Muscle layer of colon (tissue), 2 donors: ENCODE measurements around the gene ZNRF3.
"Not testable (repeated sequence)": the region's sequence is repeated elsewhere in the genome, so short reads cannot be mapped to it uniquely, and the experiment has no call there.

Source experiments
- H3K27ac ChIP-seq: one replicate; pipeline ENCODE4 v1.7.0; 2013; ENCODE audit warnings: low read depth, mild to moderate bottlenecking, low read length, moderate library complexity
- H3K27me3 ChIP-seq, 2 donors: one replicate each; pipeline ENCODE4 v1.7.0; 2013; ENCODE audit warnings: low read length in 2 of 2, mild to moderate bottlenecking in 2 of 2; ENCODE audit not compliant: insufficient read depth in 2 of 2, control insufficient read depth in 1 of 2
- H3K36me3 ChIP-seq: one replicate; pipeline ENCODE4 v1.7.0; 2013; ENCODE audit warnings: mild to moderate bottlenecking, low read length; ENCODE audit not compliant: insufficient read depth
- H3K4me1 ChIP-seq: one replicate; pipeline ENCODE4 v1.7.0; 2013; ENCODE audit warnings: mild to moderate bottlenecking, low read length; ENCODE audit not compliant: insufficient read depth
- H3K4me3 ChIP-seq, 2 donors: one replicate each; pipeline ENCODE4 v1.7.0; 2013; ENCODE audit warnings: low read length in 2 of 2, low read depth in 1 of 2, mild to moderate bottlenecking in 1 of 2, moderate library complexity in 1 of 2
- H3K9ac ChIP-seq: one replicate; pipeline ENCODE4 v1.7.0; 2013; ENCODE audit warnings: low read length
- H3K9me3 ChIP-seq: one replicate; pipeline ENCODE4 v1.7.0; 2013; ENCODE audit warnings: mild to moderate bottlenecking, low read length
- donor health status: abdominal sarcoma.
- donor health status: Adenocarcinoma of cecum.

The ZNRF3 gene

GRCh38 chr22:28885939-28886338 is 2.6 kb downstream of the ZNRF3 start:
- Histone ChIP-seq H3K9me3 (no peaks in the 10 kb centered on the region), H3K27ac (no peak overlapping the region), H3K9ac (no peak overlapping the region), H3K36me3 (no peaks in the 10 kb centered on the region), H3K4me3 (no peak overlapping the region), H3K4me1 (peaks cover 36% of the 10 kb centered on the region), H3K27me3 (no peaks in the 10 kb centered on the region)

GRCh38 chr22:28886679-28887078 is 3.3 kb downstream of the ZNRF3 start:
- not testable (repeated sequence) for H3K4me3 ChIP-seq
- peaks cover 41% of the 10 kb centered on the region for H3K4me1 ChIP-seq

GRCh38 chr22:28887725-28888459 is 4.5 kb downstream of the ZNRF3 start:
- Histone ChIP-seq H3K4me3 (no peak overlapping the region), H3K9me3 (no peaks in the 10 kb centered on the region), H3K27me3 (no peaks in the 10 kb centered on the region), H3K9ac (no peak overlapping the region), H3K27ac (no peak overlapping the region), H3K36me3 (no peaks in the 10 kb centered on the region), H3K4me1 (peaks cover 40% of the 10 kb centered on the region)

More at GRCh38 chr22:28886679-28887078, 3.3 kb downstream of the ZNRF3 start:
- H3K36me3 ChIP-seq, H3K9ac ChIP-seq, H3K27ac ChIP-seq, H3K9me3 ChIP-seq, H3K27me3 ChIP-seq: not testable (repeated sequence)

GRCh38 chr22:28889478-28890024 is 6.2 kb downstream of the ZNRF3 start:
- H3K36me3 ChIP-seq: no peaks in the 10 kb centered on the region
- no peak overlapping the region for H3K9ac ChIP-seq
- peaks cover 38% of the 10 kb centered on the region for H3K4me1 ChIP-seq
- no peaks in the 10 kb centered on the region for H3K27me3 ChIP-seq
- no peak overlapping the region for H3K4me3 ChIP-seq
- no peaks in the 10 kb centered on the region for H3K9me3 ChIP-seq
- no peak overlapping the region for H3K27ac ChIP-seq

GRCh38 chr22:28891156-28891733 is 7.9 kb downstream of the ZNRF3 start:
- Histone ChIP-seq H3K27me3 (no peaks in the 10 kb centered on the region), H3K36me3 (no peaks in the 10 kb centered on the region), H3K4me3 (no peak overlapping the region), H3K9me3 (no peaks in the 10 kb centered on the region), H3K9ac (no peak overlapping the region), H3K27ac (no peak overlapping the region), H3K4me1 (peaks cover 23% of the 10 kb centered on the region)

- Histone ChIP-seq H3K4me3 (no peak overlapping the region), H3K27ac (no peak overlapping the region), H3K27me3 (no peaks in the 10 kb centered on the region), H3K9me3 (no peaks in the 10 kb centered on the region), H3K36me3 (no peaks in the 10 kb centered on the region), H3K9ac (no peak overlapping the region), H3K4me1 (peaks cover 21% of the 10 kb centered on the region)
Measured at GRCh38 chr22:28892175-28892731, 8.9 kb downstream of the ZNRF3 start.

- no peak overlapping the region for H3K9ac ChIP-seq
- peaks cover 13% of the 10 kb centered on the region for H3K4me1 ChIP-seq
- no peak overlapping the region for H3K27ac ChIP-seq
- no peaks in the 10 kb centered on the region for H3K27me3 ChIP-seq
- no peaks in the 10 kb centered on the region for H3K36me3 ChIP-seq
- H3K9me3 ChIP-seq: no peaks in the 10 kb centered on the region
- no peak overlapping the region for H3K4me3 ChIP-seq
Measured at GRCh38 chr22:28893810-28894209, 10.4 kb downstream of the ZNRF3 start.

- Histone ChIP-seq H3K9me3 (no peaks in the 10 kb centered on the region), H3K27me3 (no peaks in the 10 kb centered on the region), H3K36me3 (no peaks in the 10 kb centered on the region), H3K4me1 (peaks cover 13% of the 10 kb centered on the region), H3K27ac (no peak overlapping the region), H3K9ac (no peak overlapping the region), H3K4me3 (no peak overlapping the region)
Measured at GRCh38 chr22:28894334-28894733, 11.0 kb downstream of the ZNRF3 start.

GRCh38 chr22:28894807-28895206 is 11.4 kb downstream of the ZNRF3 start:
- Histone ChIP-seq H3K27ac (no peak overlapping the region), H3K27me3 (no peaks in the 10 kb centered on the region), H3K4me3 (no peak overlapping the region), H3K36me3 (no peaks in the 10 kb centered on the region), H3K4me1 (peaks cover 14% of the 10 kb centered on the region), H3K9ac (no peak overlapping the region), H3K9me3 (no peaks in the 10 kb centered on the region)

- peaks cover 18% of the 10 kb centered on the region for H3K4me1 ChIP-seq
- H3K36me3 ChIP-seq: no peaks in the 10 kb centered on the region
Measured at GRCh38 chr22:28896611-28897010, 13.2 kb downstream of the ZNRF3 start.

GRCh38 chr22:28898233-28898629 is 14.9 kb downstream of the ZNRF3 start:
- Histone ChIP-seq H3K27ac (no peak overlapping the region), H3K9ac (no peak overlapping the region), H3K36me3 (no peaks in the 10 kb centered on the region), H3K27me3 (no peaks in the 10 kb centered on the region), H3K9me3 (no peaks in the 10 kb centered on the region), H3K4me1 (peaks cover 16% of the 10 kb centered on the region), H3K4me3 (no peak overlapping the region)

More at GRCh38 chr22:28896611-28897010, 13.2 kb downstream of the ZNRF3 start:
- H3K9ac ChIP-seq: no peak overlapping the region
- no peak overlapping the region for H3K27ac ChIP-seq
- H3K27me3 ChIP-seq: no peaks in the 10 kb centered on the region
- no peak overlapping the region for H3K4me3 ChIP-seq
- no peaks in the 10 kb centered on the region for H3K9me3 ChIP-seq
